ENCODE results near the gene OR52A5. TPM values are rescaled to one million over a fixed set of nuclear protein-coding genes. Genes with fewer than 3 reads are reported as not detected.

The OR52A5 gene
- total and polyA plus RNA-seq, 10 of the 15 experiments (the other 5 are each of a cell fraction or from before 2014, with no cell fraction given), result not detected

- H3K36me3 ChIP-seq (ENCODE audit: control insufficient read depth in 2 of 2, insufficient read depth in 2 of 2, low read length in 1 of 2), result no peaks in the 10 kb centered on the region
- POLR2A ChIA-PET, result no interaction called here
- H3K4me1 ChIP-seq (ENCODE audit: control insufficient read depth, insufficient read depth, low read length), result no peaks in the 10 kb centered on the region
- RAD21 ChIA-PET (ENCODE audit: unreplicated experiment), result interaction anchor here (1.2 to 1.3 kb wide), 2 partner anchors 245 to 247 kb away, joined by 3 to 4 read pairs; no protein-coding TSS in a partner anchor
- WGBS (ENCODE audit: insufficient coverage, insufficient replicate concordance, low lambda C conversion rate, missing lambda C conversion rate), result 0% methylated on average over 4 of the region's 4 CpGs
- no peaks in the 10 kb centered on the region for H3K27me3 ChIP-seq (replicated peaks in 1 of 2; ENCODE audit: control insufficient read depth in 2 of 2, insufficient read depth in 2 of 2, low read length in 1 of 2)
- no peak overlapping the region for H2AFZ ChIP-seq (ENCODE audit: control insufficient read depth, low read depth, low read length)
- H4K20me1 ChIP-seq (ENCODE audit: control insufficient read depth, insufficient read depth), result no peaks in the 10 kb centered on the region
- intact Hi-C loops (cut with micrococcal nuclease; ENCODE audit: unreplicated experiment) (loop anchor here (1.0 to 10.0 kb wide), 6 partner anchors 77 to 767 kb away; partner anchors contain the start of genes OR51V1, OR52E5 and OR52N2), in situ Hi-C loops (cut with MboI) (loop anchor here (5.0 kb wide), 1 partner anchor 257 kb away; the partner anchor contains the start of gene OR51M1)
- no peaks in the 10 kb centered on the region for H3K9me3 ChIP-seq (replicated peaks; ENCODE audit: control insufficient read depth, insufficient read depth, low read length)
- SMC1A ChIA-PET (ENCODE audit: uncharacterized antibody, unreplicated experiment), result interaction anchor here (0.7 to 1.1 kb wide), 4 partner anchors 240 to 429 kb away, joined by 3 read pairs; no protein-coding TSS in a partner anchor
- H3K4me3 ChIP-seq, result no peak overlapping the region
- ATAC-seq, result no peak
- no TSS peak for BruUV-seq (replicated peaks)
- DNase-seq (ENCODE audit: low read depth, low spot score), result no peak
- H3K9ac ChIP-seq (ENCODE audit: control insufficient read depth, insufficient read depth, low read length), result no peak overlapping the region
- TF ChIP-seq NKRF (conservative IDR thresholded peaks at IDR 0.05) (no peak), EZH2 (IDR thresholded peaks at IDR 0.05; ENCODE audit: borderline replicate concordance, control insufficient read depth, low read depth, low read length) (no peak), MTA2 (IDR thresholded peaks at IDR 0.05; ENCODE audit: low read depth) (no peak), SREBF1 (IDR thresholded peaks at IDR 0.05; ENCODE audit: low read length) (no peak), USF2 (IDR thresholded peaks at IDR 0.05; ENCODE audit: borderline replicate concordance, low read depth, low read length) (no peak), SP1 (IDR thresholded peaks at IDR 0.05; ENCODE audit: low read depth, low read length) (no peak), IKZF2 (IDR thresholded peaks at IDR 0.05) (no peak), MAX (IDR thresholded peaks at IDR 0.05; ENCODE audit: low read depth, low read length) (no peak), NFIC (IDR thresholded peaks at IDR 0.05; ENCODE audit: low read depth, low read length) (no peak), E4F1 (IDR thresholded peaks at IDR 0.05; ENCODE audit: borderline replicate concordance, partially characterized antibody) (no peak), ZNF24 (IDR thresholded peaks at IDR 0.05) (no peak), CREM (IDR thresholded peaks at IDR 0.05; ENCODE audit: low read depth) (no peak)
- FAIRE-seq, result no peak
- no peak overlapping the region for H3K4me2 ChIP-seq (ENCODE audit: control insufficient read depth, insufficient read depth)
- no peak overlapping the region for H3K27ac ChIP-seq (ENCODE audit: control insufficient read depth, insufficient read depth)
- H3K79me2 ChIP-seq (ENCODE audit: control insufficient read depth, insufficient read depth, low read length), result no peaks in the 10 kb centered on the region
- CTCF ChIA-PET, result interaction anchor here (0.6 to 2.1 kb wide), 12 partner anchors 10 to 429 kb away, joined by 3 to 11 read pairs (median 4); partner anchors contain the start of gene OR51M1
These were observed 13.1 kb downstream of the OR52A5 start for GRCh38 chr11:5124891-5125620.
